CD4-positive, alpha-beta T cell treated with Interleukin-12 subunit alpha and Interleukin-12 subunit beta, for 1 hour (primary cell): ENCODE measurements around the gene ARHGEF10L.
"Not testable (repeated sequence)": the region's sequence is repeated elsewhere in the genome, so short reads cannot be mapped to it uniquely, and the experiment has no call there.

ENCODE experiments used
- DNase-seq: peaks from one replicate; pipeline ENCODE4 v3.0.0-alpha.2; 2020

The ARHGEF10L gene

GRCh38 chr1:17725811-17726582, 186.5 kb downstream of the ARHGEF10L start:
- no peak for DNase-seq

- DNase-seq = no peak
Measured at GRCh38 chr1:17728123-17728712, 188.7 kb downstream of the ARHGEF10L start.

- no peak for DNase-seq
Measured at GRCh38 chr1:17729248-17729647, 189.8 kb downstream of the ARHGEF10L start.

GRCh38 chr1:17729909-17730308, 190.4 kb downstream of the ARHGEF10L start:
- DNase-seq = no peak

GRCh38 chr1:17731460-17731859, 192.0 kb downstream of the ARHGEF10L start:
- DNase-seq = no peak

- DNase-seq = no peak
Measured at GRCh38 chr1:17732475-17732874, 193.0 kb downstream of the ARHGEF10L start.

- DNase-seq = no peak
Measured at GRCh38 chr1:17733661-17734060, 194.2 kb downstream of the ARHGEF10L start.

GRCh38 chr1:17734609-17735008, 195.1 kb downstream of the ARHGEF10L start:
- no peak for DNase-seq

- DNase-seq = no peak
Measured at GRCh38 chr1:17735348-17735747, 195.8 kb downstream of the ARHGEF10L start.

- DNase-seq = no peak
Measured at GRCh38 chr1:17735793-17736192, 196.3 kb downstream of the ARHGEF10L start.

GRCh38 chr1:17736625-17737024, 197.1 kb downstream of the ARHGEF10L start:
- no peak for DNase-seq

- no peak for DNase-seq
Measured at GRCh38 chr1:17739050-17739449, 199.6 kb downstream of the ARHGEF10L start.

- no peak for DNase-seq
Measured at GRCh38 chr1:17741052-17741451, 201.6 kb downstream of the ARHGEF10L start.

GRCh38 chr1:17742583-17742982, 203.1 kb downstream of the ARHGEF10L start:
- DNase-seq = no peak

- no peak for DNase-seq
Measured at GRCh38 chr1:17743008-17743647, 203.6 kb downstream of the ARHGEF10L start.

- no peak for DNase-seq
Measured at GRCh38 chr1:17743925-17744324, 204.4 kb downstream of the ARHGEF10L start.

GRCh38 chr1:17744666-17745478, 205.4 kb downstream of the ARHGEF10L start:
- DNase-seq = no peak

- no peak for DNase-seq
Measured at GRCh38 chr1:17745479-17745955, 206.0 kb downstream of the ARHGEF10L start.

GRCh38 chr1:17746281-17746680, 206.8 kb downstream of the ARHGEF10L start:
- not testable (repeated sequence) for DNase-seq

- DNase-seq = no peak
Measured at GRCh38 chr1:17746920-17747319, 207.4 kb downstream of the ARHGEF10L start.
